ENCODE data around the gene BTC. TPM values are rescaled to one million over a fixed set of nuclear protein-coding genes. Genes with fewer than 3 reads are reported as not detected.

BTC gene
- total and polyA plus RNA-seq, 5 donors from 2014 or later, result not detected

Other genes starting within 250 kb of the BTC start
- gene PARM1, start 138.6 kb upstream of the BTC start, total RNA-seq, result 0.10 TPM
- under 1 TPM in 1 of 4 donors, not detected in 3; 0.22 TPM for gene PARM1, start 138.6 kb upstream of the BTC start, polyA plus RNA-seq